Activated naive CD4-positive, alpha-beta T cell treated with anti-CD3 and anti-CD28 coated beads, Interleukin-2, amount 10 ng/mL, durations not matched to agents 7 days and 5 days (primary cell): ENCODE results near the gene ZNF213.

Experiments used
- CTCF ChIA-PET: fragments of 350-600 bp; sonication (Branson Sonifier 250); formaldehyde crosslinking; loops from one replicate; lab custom pipeline; 2021; ENCODE audit warnings: antibody characterized with exemption; lab: Charles Lee
- DNase-seq: peaks from one replicate; pipeline ENCODE4 v3.0.0-alpha.2; 2020
- H3K27ac Mint-ChIP-seq: one replicate; pipeline ENCODE4 v1.8.0; 2021; ENCODE audit warnings: mild to moderate bottlenecking, moderate library complexity, mixed read lengths
- H3K27me3 Mint-ChIP-seq: one replicate; pipeline ENCODE4 v1.8.0; 2021; ENCODE audit warnings: mild to moderate bottlenecking, mixed read lengths
- H3K36me3 Mint-ChIP-seq: one replicate; pipeline ENCODE4 v1.8.0; 2021; ENCODE audit warnings: mixed read lengths
- H3K4me1 Mint-ChIP-seq: one replicate; pipeline ENCODE4 v1.8.0; 2021; ENCODE audit warnings: mixed read lengths
- H3K4me3 Mint-ChIP-seq: one replicate; pipeline ENCODE4 v1.8.0; 2021; ENCODE audit warnings: mild to moderate bottlenecking, moderate library complexity, mixed read lengths
- H3K9me3 Mint-ChIP-seq: one replicate; pipeline ENCODE4 v1.8.0; 2021; ENCODE audit warnings: mixed read lengths

Gene ZNF213

GRCh38 chr16:3183445-3184139, 48.8 kb downstream of the ZNF213 start:
- Mint-ChIP-seq H3K36me3 (peaks cover 15% of the 10 kb centered on the region), H3K4me1 (peaks cover 41% of the 10 kb centered on the region), H3K27ac (peak overlapping the region; percentile 67), H3K9me3 (peaks cover 11% of the 10 kb centered on the region), H3K27me3 (peaks cover 100% of the 10 kb centered on the region), H3K4me3 (peak overlapping the region; percentile 46)
- no peak for DNase-seq
- CTCF ChIA-PET, result interaction anchor here (0.9 to 2.3 kb wide), 6 partner anchors 10 to 152 kb away, joined by 3 to 6 read pairs (median 3); no protein-coding TSS in a partner anchor

GRCh38 chr16:3186946-3187690, 52.3 kb downstream of the ZNF213 start:
- Mint-ChIP-seq H3K27me3 (peaks cover 100% of the 10 kb centered on the region), H3K4me3 (no peak overlapping the region), H3K36me3 (peaks cover 30% of the 10 kb centered on the region), H3K4me1 (peaks cover 71% of the 10 kb centered on the region), H3K27ac (peak overlapping the region; percentile 11), H3K9me3 (peaks cover 16% of the 10 kb centered on the region)
- CTCF ChIA-PET, result no interaction called here
- DNase-seq, result no peak

GRCh38 chr16:3187798-3188674, 53.2 kb downstream of the ZNF213 start, which contains the start of gene OR1F1:
OR1F1 (plus strand) TSS chr16:3188204.
- Mint-ChIP-seq H3K4me1 (peaks cover 63% of the 10 kb centered on the region), H3K36me3 (peaks cover 30% of the 10 kb centered on the region), H3K4me3 (peak within 1 kb of the TSS; percentile 69), H3K27me3 (peaks cover 100% of the 10 kb centered on the region), H3K9me3 (peaks cover 16% of the 10 kb centered on the region), H3K27ac (peak within 1 kb of the TSS; percentile 75)
- DNase-seq, result peak; percentile 77
- CTCF ChIA-PET, result no interaction called here

GRCh38 chr16:3188675-3188924, 53.8 kb downstream of the ZNF213 start:
- Mint-ChIP-seq H3K27me3 (peaks cover 100% of the 10 kb centered on the region), H3K9me3 (peaks cover 16% of the 10 kb centered on the region), H3K4me1 (peaks cover 58% of the 10 kb centered on the region), H3K36me3 (peaks cover 28% of the 10 kb centered on the region), H3K27ac (no peak overlapping the region), H3K4me3 (peak overlapping the region; percentile 69)
- no peak for DNase-seq
- CTCF ChIA-PET, result interaction anchor here (0.6 kb wide), 1 partner anchor 312 kb away, joined by 3 read pairs; no protein-coding TSS in a partner anchor

GRCh38 chr16:3188925-3189825, 54.3 kb downstream of the ZNF213 start:
- CTCF ChIA-PET, result interaction anchor here (0.6 to 1.3 kb wide), 2 partner anchors 74 to 311 kb away, joined by 3 read pairs; no protein-coding TSS in a partner anchor
- H3K36me3 Mint-ChIP-seq, result peaks cover 22% of the 10 kb centered on the region
- peak overlapping the region; percentile 69 for H3K27ac Mint-ChIP-seq
- H3K4me1 Mint-ChIP-seq, result peaks cover 53% of the 10 kb centered on the region
- H3K4me3 Mint-ChIP-seq, result peak overlapping the region; percentile 69
- DNase-seq, result peak; percentile 58
- H3K27me3 Mint-ChIP-seq, result peaks cover 100% of the 10 kb centered on the region
- peaks cover 14% of the 10 kb centered on the region for H3K9me3 Mint-ChIP-seq

- H3K4me3 Mint-ChIP-seq, result peak overlapping the region; percentile 69
- peaks cover 52% of the 10 kb centered on the region for H3K4me1 Mint-ChIP-seq
- peaks cover 11% of the 10 kb centered on the region for H3K9me3 Mint-ChIP-seq
- peak overlapping the region; percentile 69 for H3K27ac Mint-ChIP-seq
- CTCF ChIA-PET, result interaction anchor here (1.3 to 1.5 kb wide), 2 partner anchors 61 to 73 kb away, joined by 3 read pairs; no protein-coding TSS in a partner anchor
- DNase-seq, result no peak
- peaks cover 20% of the 10 kb centered on the region for H3K36me3 Mint-ChIP-seq
- peaks cover 100% of the 10 kb centered on the region for H3K27me3 Mint-ChIP-seq
These were observed 55.0 kb downstream of the ZNF213 start for GRCh38 chr16:3189869-3190268.

GRCh38 chr16:3190949-3191353, 56.1 kb downstream of the ZNF213 start:
- Mint-ChIP-seq H3K4me1 (peaks cover 50% of the 10 kb centered on the region), H3K9me3 (peaks cover 11% of the 10 kb centered on the region), H3K27me3 (peaks cover 100% of the 10 kb centered on the region), H3K27ac (peak overlapping the region; percentile 71), H3K4me3 (peak overlapping the region; percentile 69), H3K36me3 (peaks cover 18% of the 10 kb centered on the region)
- CTCF ChIA-PET, result interaction anchor here (1.1 to 1.5 kb wide), 2 partner anchors 17 to 62 kb away, joined by 3 read pairs; no protein-coding TSS in a partner anchor
- peak; percentile 48 for DNase-seq
